ENCODE measurements around the gene PIGP. TPM values are rescaled to one million over a fixed set of nuclear protein-coding genes. Genes with fewer than 3 reads are reported as not detected.

PIGP gene
- total and polyA plus RNA-seq, 10 donors = 9.2 to 26.0 (median 16.8) TPM

GRCh38 chr21:37026499-37026898 lies 46.4 kb downstream of the PIGP start:
- WGBS, 5 donors = 50 to 54% (median 53%) methylated on average over 4 of the region's 4 CpGs
- intact Hi-C loops (cut with DNase I; ENCODE audit: low total_unique reads) = no loop called here
- peaks cover 0 to 4% (median 0%) of the 10 kb centered on the region in 8 donors for H3K9me3 ChIP-seq
- no peak for DNase-seq
- no peak overlapping the region for H3K4me3 ChIP-seq
- no peak for TF ChIP-seq POLR2A (IDR thresholded peaks at IDR 0.05)
- TF ChIP-seq CTCF (IDR thresholded peaks at IDR 0.05 in 8 of 11, conservative IDR thresholded peaks at IDR 0.05 in 3 of 11) = no peak
- no peak for TF ChIP-seq POLR2AphosphoS5 (IDR thresholded peaks at IDR 0.05)
- H3K27ac ChIP-seq = no peak overlapping the region
- no peaks in the 10 kb centered on the region for H3K36me3 ChIP-seq
- H3K4me1 ChIP-seq = no peaks in the 10 kb centered on the region
- no peaks in the 10 kb centered on the region for H3K27me3 ChIP-seq (replicated peaks in 1 of 7)

- no peak overlapping the region for H3K27ac ChIP-seq
These were observed 54.8 kb downstream of the PIGP start for GRCh38 chr21:37017951-37018679.

More at GRCh38 chr21:37017951-37018679, 54.8 kb downstream of the PIGP start:
- DNase-seq = no peak
- H3K36me3 ChIP-seq = no peaks in the 10 kb centered on the region
- H3K27me3 ChIP-seq (replicated peaks in 1 of 7) = peaks cover 0 to 25% (median 0%) of the 10 kb centered on the region in 7 donors
- no peaks in the 10 kb centered on the region for H3K4me1 ChIP-seq
- H3K9me3 ChIP-seq = peaks cover 0 to 1% (median 0%) of the 10 kb centered on the region in 8 donors
- TF ChIP-seq POLR2AphosphoS5 (IDR thresholded peaks at IDR 0.05) = no peak
- TF ChIP-seq POLR2A (IDR thresholded peaks at IDR 0.05) = no peak
- no peak for TF ChIP-seq CTCF (IDR thresholded peaks at IDR 0.05 in 8 of 11, conservative IDR thresholded peaks at IDR 0.05 in 3 of 11)
- intact Hi-C loops (cut with DNase I; ENCODE audit: low total_unique reads) = no loop called here
- 66 to 80% (median 77%) methylated on average over 11 to 13 of the region's 13 CpGs for WGBS, 5 donors
- no peak overlapping the region for H3K4me3 ChIP-seq

Small RNA genes lying within 50 kb of the gene (small RNA-seq; reads per million reads assigned to genes)
- gene RNU6-696P = 0 reads per million in 4 donors

Other genes starting within 250 kb of the PIGP start
- gene HLCS, start 106.4 kb downstream of the PIGP start, total RNA-seq = 10 to 100 TPM; 10.1 to 22.8 (median 18.1) TPM
- gene HLCS, start 106.4 kb downstream of the PIGP start, polyA plus RNA-seq = 1 to 10 TPM; 1.7 to 2.8 (median 1.8) TPM
- gene RIPPLY3, start 66.4 kb downstream of the PIGP start, total RNA-seq = not detected
- gene RIPPLY3, start 66.4 kb downstream of the PIGP start, polyA plus RNA-seq = under 1 TPM in 1 of 3 donors, not detected in 2; 0.05 TPM
- 100 to 1,000 TPM in 3 of 7 donors, 10 to 100 TPM in 4; 72.5 to 143 (median 93.7) TPM for gene TTC3, start 183 bp upstream of the PIGP start, total RNA-seq
- 10 to 100 TPM; 16.0 to 21.6 (median 21.0) TPM for gene TTC3, start 183 bp upstream of the PIGP start, polyA plus RNA-seq
- 10 to 100 TPM; 48.7 to 76.9 (median 58.4) TPM for gene VPS26C, start 194.3 kb upstream of the PIGP start, total RNA-seq
- gene VPS26C, start 194.3 kb upstream of the PIGP start, polyA plus RNA-seq = 10 to 100 TPM; 17.0 to 23.5 (median 18.6) TPM

All from spleen (tissue), 11 donors.